Measurements from ENCODE around the gene UBE3B.

The UBE3B gene

GRCh38 chr12:109444259-109444658 lies 33.2 kb upstream of the UBE3B start:
- Mint-ChIP-seq H3K4me3 (no peak overlapping the region), H3K27ac (no peak overlapping the region), H3K36me3 (peaks cover 5% of the 10 kb centered on the region), H3K4me1 (no peaks in the 10 kb centered on the region), H3K9me3 (no peaks in the 10 kb centered on the region), H3K27me3 (no peaks in the 10 kb centered on the region)

- Mint-ChIP-seq H3K4me1 (no peaks in the 10 kb centered on the region), H3K27ac (no peak overlapping the region), H3K27me3 (no peaks in the 10 kb centered on the region), H3K4me3 (no peak overlapping the region), H3K9me3 (no peaks in the 10 kb centered on the region), H3K36me3 (peaks cover 5% of the 10 kb centered on the region)
Observed at GRCh38 chr12:109445191-109445609, 32.2 kb upstream of the UBE3B start.

DNA sequence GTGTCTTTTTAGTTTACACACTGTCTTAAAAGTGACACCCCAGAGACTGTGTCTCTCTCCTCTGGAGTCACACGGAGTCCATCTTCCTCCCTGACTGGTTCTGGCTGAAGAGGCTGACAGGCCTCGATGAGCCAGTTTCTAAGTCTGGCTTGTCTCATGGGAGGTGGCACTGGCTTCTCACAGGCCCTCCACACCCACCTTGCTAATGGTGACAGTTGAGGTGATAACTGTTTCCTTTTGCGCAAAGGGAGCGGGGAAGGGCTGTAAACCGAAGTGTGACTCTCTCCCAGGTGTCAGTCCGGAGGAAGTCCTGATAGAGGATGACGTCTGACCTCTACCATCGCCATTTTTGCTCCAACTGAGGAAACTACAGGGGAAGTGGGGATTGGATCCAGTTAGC lies 30.6 kb upstream of the UBE3B start:
- Mint-ChIP-seq H3K27me3 (no peaks in the 10 kb centered on the region), H3K36me3 (peaks cover 3% of the 10 kb centered on the region), H3K9me3 (no peaks in the 10 kb centered on the region), H3K27ac (no peak overlapping the region), H3K4me3 (no peak overlapping the region), H3K4me1 (no peaks in the 10 kb centered on the region)

DNA sequence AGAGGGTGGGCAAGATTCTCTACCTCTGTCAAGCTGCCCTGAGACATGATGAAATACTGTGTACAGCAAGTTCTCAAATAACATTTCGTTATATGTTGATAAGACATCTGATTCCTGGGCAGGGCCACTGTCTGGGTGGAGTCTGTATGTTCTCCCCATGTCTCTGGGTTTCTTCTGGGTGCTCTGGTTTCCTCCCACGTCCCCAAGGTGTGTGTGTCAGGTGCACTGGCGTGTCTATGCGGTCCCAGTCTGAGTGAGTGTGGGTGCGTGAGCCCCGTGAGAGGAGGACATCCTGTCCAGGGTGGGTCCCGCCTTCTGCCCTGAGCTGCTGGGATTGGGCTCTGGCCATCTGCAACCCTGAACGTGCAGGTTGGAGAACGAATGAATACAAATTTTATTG lies 30.0 kb upstream of the UBE3B start:
- H3K36me3 Mint-ChIP-seq = peaks cover 3% of the 10 kb centered on the region
- H3K27ac Mint-ChIP-seq = no peak overlapping the region
- H3K4me1 Mint-ChIP-seq = no peaks in the 10 kb centered on the region
- no peaks in the 10 kb centered on the region for H3K9me3 Mint-ChIP-seq
- H3K27me3 Mint-ChIP-seq = no peaks in the 10 kb centered on the region
- H3K4me3 Mint-ChIP-seq = no peak overlapping the region

GRCh38 chr12:109448272-109448671 lies 29.2 kb upstream of the UBE3B start:
- Mint-ChIP-seq H3K9me3 (no peaks in the 10 kb centered on the region), H3K36me3 (peaks cover 3% of the 10 kb centered on the region), H3K27me3 (no peaks in the 10 kb centered on the region), H3K27ac (no peak overlapping the region), H3K4me3 (no peak overlapping the region), H3K4me1 (no peaks in the 10 kb centered on the region)

DNA sequence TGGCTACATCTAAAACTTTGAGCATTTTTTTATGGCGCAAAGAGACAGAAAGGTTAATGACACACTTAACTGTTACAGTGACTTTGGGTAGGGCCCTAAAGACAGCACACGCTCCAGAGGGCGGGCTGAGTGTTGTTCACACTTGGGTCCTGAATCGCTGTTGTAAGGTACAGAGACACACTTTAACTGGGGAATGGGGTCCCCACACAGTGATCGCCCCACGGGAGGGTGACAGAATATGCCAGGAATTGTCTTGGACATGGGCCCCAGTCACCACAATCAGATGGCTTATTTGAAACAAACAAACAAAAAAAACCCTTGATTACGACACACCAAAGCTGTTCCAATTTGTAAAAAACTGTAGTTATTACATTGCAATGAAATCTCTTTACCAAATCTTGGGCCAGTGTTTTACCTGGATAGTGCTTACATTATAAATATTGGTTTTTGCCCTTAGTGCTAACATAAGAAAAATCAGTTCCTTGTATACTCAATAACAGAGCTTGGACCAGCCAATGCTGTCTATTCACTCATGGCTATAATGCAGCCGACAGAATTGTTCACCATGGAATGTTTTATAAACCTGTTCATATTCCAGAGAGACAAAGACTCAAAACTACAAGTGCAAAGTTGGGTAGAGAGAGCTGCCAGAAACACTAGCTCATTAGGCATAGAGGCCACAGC lies 28.6 kb upstream of the UBE3B start:
- H3K27ac Mint-ChIP-seq = no peak overlapping the region
- no peaks in the 10 kb centered on the region for H3K27me3 Mint-ChIP-seq
- no peaks in the 10 kb centered on the region for H3K9me3 Mint-ChIP-seq
- no peak overlapping the region for H3K4me3 Mint-ChIP-seq
- no peaks in the 10 kb centered on the region for H3K4me1 Mint-ChIP-seq
- peaks cover 8% of the 10 kb centered on the region for H3K36me3 Mint-ChIP-seq

- H3K9me3 Mint-ChIP-seq = no peaks in the 10 kb centered on the region
- no peaks in the 10 kb centered on the region for H3K4me1 Mint-ChIP-seq
- H3K27ac Mint-ChIP-seq = no peak overlapping the region
- no peaks in the 10 kb centered on the region for H3K27me3 Mint-ChIP-seq
- peaks cover 11% of the 10 kb centered on the region for H3K36me3 Mint-ChIP-seq
- no peak overlapping the region for H3K4me3 Mint-ChIP-seq
Observed at GRCh38 chr12:109449845-109450532, 27.4 kb upstream of the UBE3B start.

GRCh38 chr12:109450980-109451379 lies 26.5 kb upstream of the UBE3B start:
- H3K27ac Mint-ChIP-seq = no peak overlapping the region
- H3K4me1 Mint-ChIP-seq = no peaks in the 10 kb centered on the region
- no peak overlapping the region for H3K4me3 Mint-ChIP-seq

GRCh38 chr12:109451400-109451799 lies 26.0 kb upstream of the UBE3B start:
- Mint-ChIP-seq H3K36me3 (peaks cover 11% of the 10 kb centered on the region), H3K27ac (no peak overlapping the region), H3K4me1 (no peaks in the 10 kb centered on the region), H3K4me3 (no peak overlapping the region), H3K27me3 (no peaks in the 10 kb centered on the region), H3K9me3 (no peaks in the 10 kb centered on the region)

More at GRCh38 chr12:109450980-109451379, 26.5 kb upstream of the UBE3B start:
- no peaks in the 10 kb centered on the region for H3K9me3 Mint-ChIP-seq
- peaks cover 11% of the 10 kb centered on the region for H3K36me3 Mint-ChIP-seq
- no peaks in the 10 kb centered on the region for H3K27me3 Mint-ChIP-seq

GRCh38 chr12:109452489-109452888 lies 24.9 kb upstream of the UBE3B start:
- Mint-ChIP-seq H3K27me3 (no peaks in the 10 kb centered on the region), H3K4me3 (no peak overlapping the region), H3K36me3 (peaks cover 16% of the 10 kb centered on the region), H3K27ac (no peak overlapping the region), H3K4me1 (peaks cover 2% of the 10 kb centered on the region), H3K9me3 (no peaks in the 10 kb centered on the region)

DNA sequence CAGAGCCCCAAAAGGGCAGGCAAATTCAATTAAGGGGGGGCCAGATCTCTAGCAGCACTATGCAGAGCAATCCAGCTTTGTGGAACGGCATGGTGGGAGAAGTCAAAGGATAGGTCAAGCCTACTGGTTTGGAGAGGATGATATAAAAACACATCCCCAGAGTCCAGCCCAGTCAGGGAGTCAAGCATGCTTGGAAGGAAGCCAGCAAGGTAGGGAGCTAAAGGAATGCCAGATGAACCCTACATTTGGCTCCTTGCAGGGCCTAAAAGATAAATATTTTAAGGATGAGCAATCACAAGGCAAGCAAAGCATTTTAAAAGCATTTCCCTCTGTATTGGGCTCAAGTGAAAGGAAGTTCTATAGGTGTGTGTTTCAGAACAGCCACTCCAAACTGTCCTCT lies 21.7 kb upstream of the UBE3B start:
- Mint-ChIP-seq H3K27ac (no peak overlapping the region), H3K36me3 (peaks cover 21% of the 10 kb centered on the region), H3K4me3 (no peak overlapping the region), H3K27me3 (no peaks in the 10 kb centered on the region), H3K4me1 (peaks cover 22% of the 10 kb centered on the region), H3K9me3 (no peaks in the 10 kb centered on the region)

GRCh38 chr12:109458086-109458485 lies 19.3 kb upstream of the UBE3B start:
- Mint-ChIP-seq H3K36me3 (peaks cover 21% of the 10 kb centered on the region), H3K27ac (no peak overlapping the region), H3K9me3 (no peaks in the 10 kb centered on the region), H3K4me3 (no peak overlapping the region), H3K4me1 (peaks cover 43% of the 10 kb centered on the region), H3K27me3 (no peaks in the 10 kb centered on the region)

DNA sequence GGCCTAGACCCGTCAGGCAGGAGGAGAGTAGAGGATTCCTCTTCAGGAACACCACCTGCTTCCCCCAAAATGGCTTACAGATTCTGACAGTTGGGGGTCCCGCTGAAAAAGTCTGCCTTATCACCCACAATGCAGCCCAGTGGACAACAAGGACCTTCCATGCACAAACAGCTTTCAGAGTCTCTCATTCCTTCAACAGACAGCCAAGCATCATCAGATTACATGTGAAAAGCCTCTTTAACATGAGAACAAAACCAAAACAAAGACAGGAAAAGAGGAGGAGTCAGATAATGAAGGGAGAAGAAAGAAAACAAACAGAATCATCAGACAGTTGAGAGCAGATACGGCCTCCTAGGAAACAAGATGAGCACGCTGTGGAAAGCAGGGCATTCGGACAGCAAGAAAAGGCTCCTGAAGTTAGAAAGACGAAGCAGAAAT lies 18.6 kb upstream of the UBE3B start:
- peaks cover 16% of the 10 kb centered on the region for H3K36me3 Mint-ChIP-seq
- no peak overlapping the region for H3K27ac Mint-ChIP-seq
- H3K4me3 Mint-ChIP-seq = no peak overlapping the region
- no peaks in the 10 kb centered on the region for H3K27me3 Mint-ChIP-seq
- peaks cover 50% of the 10 kb centered on the region for H3K4me1 Mint-ChIP-seq
- no peaks in the 10 kb centered on the region for H3K9me3 Mint-ChIP-seq

- no peaks in the 10 kb centered on the region for H3K27me3 Mint-ChIP-seq
- H3K4me1 Mint-ChIP-seq = peaks cover 55% of the 10 kb centered on the region
- no peak overlapping the region for H3K27ac Mint-ChIP-seq
- no peaks in the 10 kb centered on the region for H3K9me3 Mint-ChIP-seq
- peaks cover 13% of the 10 kb centered on the region for H3K36me3 Mint-ChIP-seq
- H3K4me3 Mint-ChIP-seq = no peak overlapping the region
Observed at GRCh38 chr12:109459247-109459646, 18.2 kb upstream of the UBE3B start.

DNA sequence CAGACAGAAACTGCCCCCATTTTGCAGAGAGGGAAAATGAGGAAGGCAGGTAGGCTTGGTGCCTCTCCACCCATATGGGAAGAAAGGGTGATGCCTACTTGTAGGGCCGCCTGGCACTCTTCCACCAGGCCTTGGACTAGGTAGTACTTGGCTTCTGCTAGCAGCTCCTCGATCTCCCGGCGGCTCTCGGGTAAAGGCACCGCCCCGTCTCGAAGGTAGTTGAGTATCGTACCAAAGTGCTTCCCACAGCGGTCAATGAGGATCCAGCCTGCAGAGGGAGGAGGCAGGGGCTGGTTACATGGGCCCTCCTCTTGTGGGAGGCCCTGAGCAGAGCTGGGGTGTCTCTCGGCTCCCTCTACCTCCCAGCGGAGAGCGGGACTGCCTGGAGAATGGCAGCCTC lies 16.9 kb upstream of the UBE3B start:
- Mint-ChIP-seq H3K27me3 (no peaks in the 10 kb centered on the region), H3K4me1 (peaks cover 67% of the 10 kb centered on the region), H3K27ac (no peak overlapping the region), H3K36me3 (peaks cover 11% of the 10 kb centered on the region), H3K4me3 (no peak overlapping the region), H3K9me3 (no peaks in the 10 kb centered on the region)

DNA sequence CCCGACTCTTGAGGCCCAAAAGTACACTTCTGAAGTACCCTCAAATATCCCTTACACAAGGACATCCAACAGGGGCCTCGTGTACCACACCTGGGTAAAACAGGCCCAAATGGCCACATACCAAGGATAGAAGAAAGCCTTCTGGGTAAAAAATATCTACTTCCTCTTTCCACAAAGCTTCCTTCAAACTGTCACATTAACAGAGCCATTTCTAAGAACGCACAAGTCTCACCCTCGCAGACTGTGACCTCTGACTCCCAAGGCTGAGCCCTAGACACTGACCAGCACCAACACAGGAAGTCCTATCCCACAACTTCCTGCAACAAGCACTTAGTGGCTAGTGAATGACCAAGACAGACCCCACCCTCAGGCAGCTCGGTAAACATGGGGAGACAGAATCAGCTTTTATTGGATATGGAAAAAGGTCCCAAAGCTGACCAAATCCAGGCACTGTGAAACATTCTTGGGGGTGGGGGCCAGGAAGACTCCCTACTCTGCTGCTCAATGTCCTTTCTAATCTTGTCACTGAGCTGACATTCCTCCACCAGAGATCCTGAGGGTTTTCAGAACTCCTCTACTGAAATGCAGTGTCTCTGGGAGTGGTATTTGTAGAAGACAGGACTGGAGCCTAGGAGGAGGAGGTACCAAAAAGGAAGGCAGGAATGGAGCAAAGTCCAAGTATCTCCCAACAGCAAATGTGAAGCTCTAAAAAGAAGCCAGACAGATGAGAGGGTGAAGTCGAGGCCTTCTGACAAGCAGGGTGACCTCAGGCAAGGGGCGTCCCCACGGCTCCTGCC lies 16.2 kb upstream of the UBE3B start:
- no peak overlapping the region for H3K4me3 Mint-ChIP-seq
- peaks cover 10% of the 10 kb centered on the region for H3K36me3 Mint-ChIP-seq
- peaks cover 74% of the 10 kb centered on the region for H3K4me1 Mint-ChIP-seq

More for the DNA sequence above, 16.2 kb upstream of the UBE3B start:
- Mint-ChIP-seq H3K9me3 (no peaks in the 10 kb centered on the region), H3K27ac (peak overlapping the region; percentile 12), H3K27me3 (no peaks in the 10 kb centered on the region)
